ENCODE results near the gene ARHGEF4. TPM values are rescaled to one million over a fixed set of nuclear protein-coding genes. Genes with fewer than 3 reads are reported as not detected.

ARHGEF4 gene
- total RNA-seq, 1 donor from 2014 or later = 11.5 TPM

GRCh38 chr2:131038258-131039100, 201.8 kb downstream of the ARHGEF4 start:
- Histone ChIP-seq H3K4me1 (ENCODE audit: control insufficient read depth in 3 of 3, insufficient read depth in 3 of 3, low read length in 3 of 3) (peaks cover 27 to 62% (median 44%) of the 10 kb centered on the region in 3 donors), H3K27ac (ENCODE audit: low read depth, low read length) (no peak overlapping the region), H3K4me3 (ENCODE audit: low read length in 3 of 3) (no peak overlapping the region), H3K27me3 (ENCODE audit: control insufficient read depth in 3 of 3, insufficient read depth in 3 of 3, low read length in 3 of 3) (peaks cover 4 to 7% (median 4%) of the 10 kb centered on the region in 3 donors), H3K36me3 (ENCODE audit: control insufficient read depth in 3 of 3, insufficient read depth in 3 of 3, low read length in 3 of 3) (peaks cover 0 to 3% (median 2%) of the 10 kb centered on the region in 3 donors), H3K9me3 (ENCODE audit: control insufficient read depth in 3 of 3, low read length in 3 of 3) (no peaks in the 10 kb centered on the region), H3K9ac (ENCODE audit: low read depth in 1 of 3, low read length in 3 of 3) (no peak overlapping the region)

- H3K27me3 ChIP-seq (ENCODE audit: control insufficient read depth in 3 of 3, insufficient read depth in 3 of 3, low read length in 3 of 3) = peaks cover under 1 to 4% (median 1%) of the 10 kb centered on the region in 3 donors
- no peaks in the 10 kb centered on the region for H3K9me3 ChIP-seq (ENCODE audit: control insufficient read depth in 3 of 3, low read length in 3 of 3)
- H3K4me3 ChIP-seq (ENCODE audit: low read length in 3 of 3) = no peak overlapping the region
- H3K4me1 ChIP-seq (ENCODE audit: control insufficient read depth in 3 of 3, insufficient read depth in 3 of 3, low read length in 3 of 3) = peaks cover 26 to 63% (median 44%) of the 10 kb centered on the region in 3 donors
- H3K27ac ChIP-seq (ENCODE audit: low read depth, low read length) = no peak overlapping the region
- peaks cover 0 to 3% (median 2%) of the 10 kb centered on the region in 3 donors for H3K36me3 ChIP-seq (ENCODE audit: control insufficient read depth in 3 of 3, insufficient read depth in 3 of 3, low read length in 3 of 3)
- peak overlapping the region in 1 of 3 donors; percentile 33 for H3K9ac ChIP-seq (ENCODE audit: low read depth in 1 of 3, low read length in 3 of 3)
Observed at GRCh38 chr2:131039101-131039440, 202.4 kb downstream of the ARHGEF4 start.

GRCh38 chr2:131039535-131039907, 202.8 kb downstream of the ARHGEF4 start:
- peaks cover 0 to 4% (median 0%) of the 10 kb centered on the region in 3 donors for H3K27me3 ChIP-seq (ENCODE audit: control insufficient read depth in 3 of 3, insufficient read depth in 3 of 3, low read length in 3 of 3)
- H3K27ac ChIP-seq (ENCODE audit: low read depth, low read length) = no peak overlapping the region
- H3K4me3 ChIP-seq (ENCODE audit: low read length in 3 of 3) = peak overlapping the region in 2 of 3 donors; percentile 14 to 29
- H3K9ac ChIP-seq (ENCODE audit: low read depth in 1 of 3, low read length in 3 of 3) = peak overlapping the region in 1 of 3 donors; percentile 33
- H3K9me3 ChIP-seq (ENCODE audit: control insufficient read depth in 3 of 3, low read length in 3 of 3) = no peaks in the 10 kb centered on the region
- H3K36me3 ChIP-seq (ENCODE audit: control insufficient read depth in 3 of 3, insufficient read depth in 3 of 3, low read length in 3 of 3) = peaks cover 0 to 3% (median 2%) of the 10 kb centered on the region in 3 donors
- peaks cover 21 to 63% (median 44%) of the 10 kb centered on the region in 3 donors for H3K4me1 ChIP-seq (ENCODE audit: control insufficient read depth in 3 of 3, insufficient read depth in 3 of 3, low read length in 3 of 3)

- Histone ChIP-seq H3K27me3 (ENCODE audit: control insufficient read depth in 3 of 3, insufficient read depth in 3 of 3, low read length in 3 of 3) (peaks cover 0 to 4% (median 0%) of the 10 kb centered on the region in 3 donors), H3K9me3 (ENCODE audit: control insufficient read depth in 3 of 3, low read length in 3 of 3) (no peaks in the 10 kb centered on the region), H3K4me3 (ENCODE audit: low read length in 3 of 3) (peak overlapping the region in 2 of 3 donors; percentile 14 to 29), H3K9ac (ENCODE audit: low read depth in 1 of 3, low read length in 3 of 3) (peak overlapping the region in 1 of 3 donors; percentile 33), H3K4me1 (ENCODE audit: control insufficient read depth in 3 of 3, insufficient read depth in 3 of 3, low read length in 3 of 3) (peaks cover 21 to 65% (median 44%) of the 10 kb centered on the region in 3 donors), H3K36me3 (ENCODE audit: control insufficient read depth in 3 of 3, insufficient read depth in 3 of 3, low read length in 3 of 3) (peaks cover 0 to 3% (median 2%) of the 10 kb centered on the region in 3 donors), H3K27ac (ENCODE audit: low read depth, low read length) (no peak overlapping the region)
Observed at GRCh38 chr2:131039908-131040660, 203.4 kb downstream of the ARHGEF4 start.

GRCh38 chr2:131040661-131041401, 204.1 kb downstream of the ARHGEF4 start:
- Histone ChIP-seq H3K27me3 (ENCODE audit: control insufficient read depth in 3 of 3, insufficient read depth in 3 of 3, low read length in 3 of 3) (peaks cover 0 to 4% (median 0%) of the 10 kb centered on the region in 3 donors), H3K9me3 (ENCODE audit: control insufficient read depth in 3 of 3, low read length in 3 of 3) (no peaks in the 10 kb centered on the region), H3K4me1 (ENCODE audit: control insufficient read depth in 3 of 3, insufficient read depth in 3 of 3, low read length in 3 of 3) (peaks cover 22 to 67% (median 46%) of the 10 kb centered on the region in 3 donors), H3K9ac (ENCODE audit: low read depth in 1 of 3, low read length in 3 of 3) (peak overlapping the region in 1 of 3 donors; percentile 45), H3K36me3 (ENCODE audit: control insufficient read depth in 3 of 3, insufficient read depth in 3 of 3, low read length in 3 of 3) (peaks cover 0 to 3% (median 2%) of the 10 kb centered on the region in 3 donors), H3K27ac (ENCODE audit: low read depth, low read length) (no peak overlapping the region), H3K4me3 (ENCODE audit: low read length in 3 of 3) (no peak overlapping the region)

- H3K27ac ChIP-seq (ENCODE audit: low read depth, low read length) = no peak overlapping the region
- peaks cover 0 to 3% (median 2%) of the 10 kb centered on the region in 3 donors for H3K36me3 ChIP-seq (ENCODE audit: control insufficient read depth in 3 of 3, insufficient read depth in 3 of 3, low read length in 3 of 3)
- H3K27me3 ChIP-seq (ENCODE audit: control insufficient read depth in 3 of 3, insufficient read depth in 3 of 3, low read length in 3 of 3) = peaks cover 0 to 3% (median 0%) of the 10 kb centered on the region in 3 donors
- no peaks in the 10 kb centered on the region for H3K9me3 ChIP-seq (ENCODE audit: control insufficient read depth in 3 of 3, low read length in 3 of 3)
- peak overlapping the region in 2 of 3 donors; percentile 21 to 45 for H3K9ac ChIP-seq (ENCODE audit: low read depth in 1 of 3, low read length in 3 of 3)
- no peak overlapping the region for H3K4me3 ChIP-seq (ENCODE audit: low read length in 3 of 3)
- peaks cover 24 to 74% (median 50%) of the 10 kb centered on the region in 3 donors for H3K4me1 ChIP-seq (ENCODE audit: control insufficient read depth in 3 of 3, insufficient read depth in 3 of 3, low read length in 3 of 3)
Observed at GRCh38 chr2:131041402-131042147, 204.9 kb downstream of the ARHGEF4 start.

GRCh38 chr2:131042148-131042775, 205.5 kb downstream of the ARHGEF4 start:
- no peak overlapping the region for H3K27ac ChIP-seq (ENCODE audit: low read depth, low read length)
- H3K9me3 ChIP-seq (ENCODE audit: control insufficient read depth in 3 of 3, low read length in 3 of 3) = no peaks in the 10 kb centered on the region
- peaks cover 0 to 3% (median 2%) of the 10 kb centered on the region in 3 donors for H3K36me3 ChIP-seq (ENCODE audit: control insufficient read depth in 3 of 3, insufficient read depth in 3 of 3, low read length in 3 of 3)
- H3K27me3 ChIP-seq (ENCODE audit: control insufficient read depth in 3 of 3, insufficient read depth in 3 of 3, low read length in 3 of 3) = no peaks in the 10 kb centered on the region
- H3K9ac ChIP-seq (ENCODE audit: low read depth in 1 of 3, low read length in 3 of 3) = no peak overlapping the region
- H3K4me3 ChIP-seq (ENCODE audit: low read length in 3 of 3) = no peak overlapping the region
- peaks cover 24 to 78% (median 56%) of the 10 kb centered on the region in 3 donors for H3K4me1 ChIP-seq (ENCODE audit: control insufficient read depth in 3 of 3, insufficient read depth in 3 of 3, low read length in 3 of 3)

GRCh38 chr2:131043199-131044074, 206.7 kb downstream of the ARHGEF4 start:
- Histone ChIP-seq H3K27ac (ENCODE audit: low read depth, low read length) (no peak overlapping the region), H3K4me3 (ENCODE audit: low read length in 3 of 3) (no peak overlapping the region), H3K9ac (ENCODE audit: low read depth in 1 of 3, low read length in 3 of 3) (no peak overlapping the region), H3K27me3 (ENCODE audit: control insufficient read depth in 3 of 3, insufficient read depth in 3 of 3, low read length in 3 of 3) (no peaks in the 10 kb centered on the region), H3K4me1 (ENCODE audit: control insufficient read depth in 3 of 3, insufficient read depth in 3 of 3, low read length in 3 of 3) (peaks cover 27 to 79% (median 55%) of the 10 kb centered on the region in 3 donors), H3K9me3 (ENCODE audit: control insufficient read depth in 3 of 3, low read length in 3 of 3) (no peaks in the 10 kb centered on the region), H3K36me3 (ENCODE audit: control insufficient read depth in 3 of 3, insufficient read depth in 3 of 3, low read length in 3 of 3) (peaks cover under 1 to 8% (median 2%) of the 10 kb centered on the region in 3 donors)

All from skeletal muscle tissue (tissue), 4 donors.